NCI-H748 treated with DMSO at 0.1 percent for 48 hours (cell line): ENCODE measurements around the gene GAS2.
"Not testable (repeated sequence)": the region's sequence is repeated elsewhere in the genome, so short reads cannot be mapped to it uniquely, and the experiment has no call there.

Experiments
- DNase-seq: peaks from one replicate; lab custom pipeline; 2025; lab: John Stamatoyannopoulos, UW

The GAS2 gene

DNA sequence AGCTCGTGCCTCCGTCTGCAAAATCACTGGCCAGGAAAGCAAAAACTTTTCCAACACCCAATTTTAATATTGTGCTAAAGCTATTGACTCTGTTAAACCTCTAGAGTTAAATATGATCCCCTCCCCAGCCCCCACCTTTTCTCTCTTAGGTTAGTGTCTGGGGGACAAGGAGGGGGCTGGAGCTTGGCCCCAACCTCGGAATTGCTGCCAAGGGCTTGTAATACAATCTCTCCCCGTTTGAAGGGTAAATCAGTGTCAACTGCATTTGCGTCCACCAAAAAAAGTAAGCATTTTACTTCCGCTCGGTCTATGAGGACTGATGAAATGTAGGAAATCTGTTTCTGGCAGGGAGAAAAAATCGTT lies at the start of gene GAS2:
Gene GAS2 (plus strand): TSS at position 287 of the 363 bp plus-strand sequence. CDS start 8,259 bp downstream, outside the sequence.
- no peak for DNase-seq

GRCh38 chr11:22617868-22618267 lies 48.5 kb upstream of the GAS2 start:
- no peak for DNase-seq

DNA sequence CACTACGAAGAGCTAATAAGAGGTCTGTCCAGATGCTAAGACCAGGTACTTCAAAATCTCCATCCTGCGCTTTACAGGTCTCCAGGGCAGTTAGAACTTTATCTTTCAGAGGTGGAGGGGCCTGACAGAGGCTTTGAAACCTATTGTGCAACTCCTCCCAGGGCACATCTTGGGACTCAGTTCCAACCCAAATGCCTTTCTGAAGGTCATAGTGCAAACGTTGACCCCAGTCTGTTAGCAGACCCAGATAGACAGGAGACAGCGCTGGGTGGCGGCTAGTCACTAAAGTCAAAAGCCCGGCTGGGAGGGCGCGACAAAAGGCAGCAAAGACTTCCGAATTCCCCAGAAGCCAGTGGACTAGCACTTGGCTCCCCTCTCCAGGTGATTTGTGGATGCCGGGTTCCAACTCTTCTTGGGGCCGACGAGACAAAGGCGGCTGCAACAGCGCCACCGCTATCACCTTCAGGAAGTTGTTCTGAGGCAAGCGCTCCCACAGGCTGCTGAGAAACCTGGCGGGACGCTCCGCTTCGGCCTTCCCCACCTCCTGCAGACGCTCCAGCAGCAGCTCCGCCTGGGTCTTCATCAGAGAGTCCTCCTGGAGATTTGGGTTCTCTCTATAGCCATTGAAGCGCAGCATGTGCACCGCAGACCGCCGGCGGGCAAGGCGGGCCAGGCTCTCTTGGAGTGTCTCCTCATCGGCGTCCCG lies 41.5 kb upstream of the GAS2 start:
- DNase-seq: peak; percentile 71

GRCh38 chr11:22625448-22626287 lies 40.7 kb upstream of the GAS2 start, which contains the start of gene FANCF:
Gene FANCF, minus strand, starts transcription at chr11:22625823. Its CDS starts 13 bp downstream, at chr11:22625810.
- peak; percentile 96 for DNase-seq

GRCh38 chr11:22626573-22627239 lies 39.7 kb upstream of the GAS2 start:
- DNase-seq: no peak

- DNase-seq: no peak
Observed at GRCh38 chr11:22627421-22627820, 39.0 kb upstream of the GAS2 start.

DNA sequence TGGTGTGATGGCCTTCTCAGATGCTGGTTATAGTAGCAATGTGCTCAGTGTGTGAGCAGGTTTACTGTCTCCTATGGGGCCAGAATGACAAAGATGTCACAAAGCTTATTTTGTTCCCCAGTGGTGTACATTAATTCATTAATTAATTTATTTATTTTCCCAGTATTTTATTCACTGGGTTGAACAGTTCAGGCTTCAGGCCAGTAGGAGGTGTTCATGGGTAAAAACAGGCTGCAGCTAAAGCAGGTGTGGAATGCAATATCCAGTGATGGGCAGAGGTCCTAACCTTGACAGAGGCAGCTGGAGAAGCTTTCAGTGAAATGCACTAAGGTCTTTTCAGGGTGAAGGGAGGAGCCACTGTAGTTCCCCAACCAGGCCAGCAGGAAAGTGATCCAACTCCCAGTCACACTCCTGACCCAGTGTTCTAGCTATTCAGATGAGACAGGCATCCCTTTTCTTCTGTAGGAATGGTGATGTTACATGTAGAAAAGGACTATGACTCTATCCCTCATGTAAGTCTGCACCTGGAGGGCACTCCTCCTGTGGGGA lies 33.0 kb upstream of the GAS2 start:
- no peak for DNase-seq

GRCh38 chr11:22634897-22635629 lies 31.3 kb upstream of the GAS2 start:
- no peak for DNase-seq

DNA sequence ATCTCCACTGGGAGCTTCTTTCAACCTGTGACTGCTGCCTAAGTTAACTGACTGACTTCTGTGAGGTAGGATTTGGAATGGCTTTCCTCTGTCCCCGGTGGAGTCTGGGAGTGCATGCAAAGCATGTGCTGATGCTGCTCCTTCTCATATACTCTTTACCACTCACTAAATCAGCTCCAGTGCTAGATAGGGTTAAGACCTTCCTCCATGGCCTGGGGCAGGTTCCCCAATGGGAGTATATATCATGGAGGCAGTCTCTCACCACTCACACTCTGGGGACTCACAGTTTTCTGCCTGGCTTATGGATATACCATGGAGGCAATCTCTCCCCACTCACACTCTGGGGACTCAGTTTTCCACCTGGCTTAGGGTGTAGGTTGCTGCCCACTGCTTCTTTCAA lies 30.7 kb upstream of the GAS2 start:
- DNase-seq: no peak

- DNase-seq: no peak
Observed at GRCh38 chr11:22640862-22641261, 25.5 kb upstream of the GAS2 start.

GRCh38 chr11:22641559-22641958 lies 24.9 kb upstream of the GAS2 start:
- DNase-seq: no peak

- not testable (repeated sequence) for DNase-seq
Observed at GRCh38 chr11:22652346-22652745, 14.1 kb upstream of the GAS2 start.

DNA sequence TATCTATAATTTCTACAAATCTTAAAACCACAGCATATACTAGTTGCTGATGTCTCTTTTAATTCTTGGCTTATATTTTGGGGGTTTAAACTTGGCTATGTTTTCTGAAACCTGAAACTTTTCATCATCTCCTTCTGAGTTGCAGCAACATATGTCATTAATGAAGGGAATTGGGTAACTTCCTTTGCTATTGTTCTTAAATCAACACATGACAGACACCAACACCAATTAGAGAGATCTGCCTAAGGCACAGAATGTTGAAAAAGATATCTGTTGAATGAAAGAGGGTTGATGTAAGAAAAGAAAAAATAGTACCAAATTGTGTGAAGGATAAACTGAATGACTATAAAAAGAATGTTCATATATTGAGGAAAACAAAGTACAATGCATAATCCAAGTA lies 10.3 kb upstream of the GAS2 start:
- DNase-seq: no peak

DNA sequence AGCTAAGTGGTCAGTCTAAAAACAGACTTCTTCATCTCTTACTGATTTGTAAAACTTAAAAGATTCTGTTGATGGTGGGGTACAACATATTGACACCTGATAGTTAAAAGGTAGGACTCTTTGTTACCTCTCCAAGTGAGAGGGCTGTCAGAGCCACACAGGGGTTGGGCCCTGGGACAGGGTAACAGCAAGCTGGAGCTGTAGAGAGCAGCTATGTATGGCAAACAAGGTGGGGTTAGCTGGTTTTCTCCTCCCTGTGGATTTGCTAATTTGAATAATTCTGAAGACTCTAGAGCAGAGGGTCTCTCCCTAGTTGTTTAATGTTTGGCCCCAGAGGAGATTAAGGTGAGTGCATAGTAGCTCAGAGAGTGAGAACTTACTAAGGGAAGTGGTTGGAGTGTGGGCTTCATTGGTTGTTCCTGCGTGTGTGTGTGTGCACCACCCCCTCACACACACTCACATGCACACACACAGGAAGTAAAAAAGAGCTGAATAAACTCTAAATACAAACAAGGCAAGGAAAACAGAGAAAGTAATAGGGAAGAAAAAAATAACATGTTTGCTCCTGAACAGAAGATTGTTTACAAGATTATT lies 9.2 kb upstream of the GAS2 start:
- no peak for DNase-seq

DNA sequence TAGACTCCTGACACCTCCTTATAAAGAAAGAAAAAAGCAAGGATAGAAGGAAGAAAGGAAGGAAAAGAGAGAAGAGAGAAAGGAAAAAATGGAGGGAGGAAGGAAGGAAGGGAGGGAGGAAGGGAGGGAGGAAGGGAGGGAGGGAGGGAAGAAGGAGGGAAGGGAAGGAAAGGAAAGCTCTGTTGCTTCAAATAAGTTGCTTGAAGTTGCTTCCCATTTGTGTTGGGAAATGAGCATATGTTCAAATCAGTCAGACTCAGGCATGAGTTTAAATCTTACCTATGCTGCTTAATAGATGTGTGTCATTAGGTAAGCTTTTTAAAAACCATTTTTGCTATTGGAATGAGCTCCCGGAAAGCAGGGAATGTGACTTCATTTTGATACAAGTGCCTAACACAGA lies 6.6 kb upstream of the GAS2 start:
- no peak for DNase-seq

DNA sequence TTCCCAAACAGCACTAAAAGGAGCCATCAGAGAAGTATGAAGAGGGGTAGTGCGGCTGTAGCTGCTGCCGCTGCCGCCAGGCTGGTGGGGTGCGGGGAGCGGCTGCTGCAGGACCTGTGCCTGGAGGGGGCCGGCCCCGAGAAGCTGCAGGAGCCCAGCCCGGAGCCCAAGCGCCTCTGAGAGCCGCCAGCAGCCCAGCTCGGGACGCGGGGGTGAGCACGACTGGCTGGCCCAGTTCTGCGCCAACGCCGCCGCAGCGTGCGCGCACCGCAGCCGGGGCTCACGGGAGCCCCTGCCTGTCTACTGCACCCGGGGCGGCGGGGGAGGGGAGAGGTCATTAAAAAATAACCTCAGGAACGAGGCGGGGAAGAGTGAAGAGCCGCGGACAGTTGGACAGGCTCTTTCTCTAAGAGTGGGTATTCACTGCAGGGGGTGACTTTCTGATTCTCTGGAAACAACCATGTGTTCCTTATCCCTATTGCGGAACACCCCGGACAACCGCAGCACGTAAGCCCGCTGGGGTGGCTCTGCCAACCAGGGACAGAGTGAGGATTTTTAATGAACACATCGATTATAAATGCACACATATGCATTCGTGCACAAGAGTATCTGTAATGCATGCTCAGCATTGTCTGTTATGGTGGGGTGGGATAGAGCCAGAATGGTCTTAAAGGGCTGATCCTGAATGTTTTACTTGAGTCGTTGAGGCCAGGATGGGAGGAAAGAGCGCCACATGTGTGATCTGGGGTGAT lies 453 bp downstream of the GAS2 start:
- DNase-seq: no peak

DNA sequence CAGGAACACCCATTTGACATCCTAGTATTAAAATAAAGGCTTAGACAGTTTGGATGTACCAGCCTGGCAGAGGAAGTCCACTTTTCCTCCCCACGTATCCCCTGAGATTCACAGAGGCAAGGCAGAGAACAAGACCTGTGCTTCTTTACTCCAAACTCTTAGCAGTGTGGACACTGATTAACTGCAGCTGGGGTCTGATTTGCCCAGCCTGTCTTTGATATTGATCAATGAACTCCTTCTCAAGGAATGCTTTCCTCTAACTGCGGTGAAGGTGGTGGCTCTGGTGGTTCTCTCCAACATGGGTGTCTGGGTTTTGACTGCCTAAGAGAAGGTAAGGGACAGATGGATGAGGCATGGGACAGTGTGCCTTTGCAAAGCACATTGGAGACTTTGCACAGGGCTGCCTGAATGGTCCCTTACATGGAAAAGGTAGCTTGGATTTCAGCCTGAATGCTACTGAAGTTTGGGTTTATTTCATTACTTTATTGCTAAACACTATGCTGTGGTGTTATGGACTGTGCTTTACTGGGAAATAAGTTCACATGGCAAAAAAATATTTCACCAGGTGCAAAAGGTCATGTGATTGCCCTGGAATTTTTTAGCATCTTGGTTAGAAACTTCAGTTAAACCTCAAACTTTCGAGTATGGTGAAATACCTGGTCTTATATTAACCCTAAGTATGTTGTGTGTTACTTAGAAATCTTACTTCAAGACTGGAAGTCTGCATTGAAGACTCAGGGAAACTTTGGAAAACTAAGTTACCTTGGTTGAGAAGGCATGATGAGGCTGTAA lies 1.8 kb downstream of the GAS2 start:
- no peak for DNase-seq

DNA sequence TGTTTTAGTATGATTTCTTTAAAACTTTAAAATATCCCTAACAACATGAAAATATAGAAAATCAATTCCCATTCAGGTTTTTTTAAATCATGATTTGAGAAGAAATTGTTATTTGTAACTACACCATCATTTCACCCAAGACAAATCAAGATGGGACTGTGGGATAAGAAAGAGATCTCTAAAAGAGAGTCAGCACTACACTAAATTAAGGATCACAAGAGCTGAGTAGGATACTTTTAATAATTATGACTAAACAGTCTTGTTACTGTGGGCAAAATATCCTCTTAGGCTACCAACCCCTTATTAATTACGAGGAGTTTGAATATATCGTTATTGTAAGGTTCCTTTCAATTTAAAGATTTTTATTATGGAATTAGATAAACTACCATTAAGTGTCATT lies 3.0 kb downstream of the GAS2 start:
- no peak for DNase-seq

DNA sequence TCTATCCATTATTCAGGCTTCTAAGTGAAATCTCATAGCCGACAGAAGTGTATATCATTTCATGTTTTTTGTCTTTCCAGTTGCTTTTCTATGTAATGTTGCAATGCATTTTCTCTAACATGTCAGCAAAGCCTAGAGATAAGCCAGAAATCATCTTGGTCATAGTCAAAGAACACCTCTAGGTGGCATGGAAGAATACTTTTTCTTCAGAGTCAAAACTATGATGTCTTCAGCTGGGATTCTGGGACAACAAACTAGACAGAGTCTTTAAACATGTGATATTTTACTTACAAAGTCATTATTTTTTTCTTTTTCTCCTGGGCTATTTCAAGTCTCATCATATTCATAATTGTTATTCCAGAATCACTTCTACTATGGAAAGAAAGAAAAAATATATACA lies 4.4 kb downstream of the GAS2 start:
- DNase-seq: peak; percentile 15

GRCh38 chr11:22671751-22672150 lies 5.3 kb downstream of the GAS2 start:
- DNase-seq: no peak
